ENCODE results near the gene RFC3. TPM values are rescaled to one million over a fixed set of nuclear protein-coding genes. Genes with fewer than 3 reads are reported as not detected.

The RFC3 gene
- total RNA-seq, 1 experiment from 2014 or later = 19.0 TPM

DNA sequence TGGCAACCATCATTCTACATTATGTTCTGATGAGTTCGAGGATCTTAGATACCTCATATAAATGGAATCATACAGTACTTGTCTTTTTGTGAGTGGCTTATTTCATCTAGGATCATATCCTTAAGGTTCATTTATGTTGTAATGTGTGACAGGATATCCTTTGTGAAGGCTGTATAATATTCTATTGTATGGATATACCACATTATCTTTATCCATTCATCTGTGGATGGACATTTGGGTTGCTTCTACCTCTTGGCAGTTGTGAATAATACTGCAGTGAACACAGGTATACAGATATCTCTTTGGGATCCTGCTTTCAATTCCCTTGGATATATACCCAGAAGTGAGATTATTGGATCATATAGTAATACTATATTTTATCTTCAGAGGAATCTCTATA, 33.2 kb upstream of the RFC3 start:
- no TSS peak for BruUV-seq (replicated peaks)
- ATAC-seq (no peak), DNase-seq (ENCODE audit: low read depth, low spot score) (no peak)
- no peaks in the 10 kb centered on the region for H3K36me3 ChIP-seq (ENCODE audit: control insufficient read depth, insufficient read depth, low read length)
- intact Hi-C loops (cut with micrococcal nuclease; ENCODE audit: unreplicated experiment) (no loop called here), in situ Hi-C loops (cut with HindIII; ENCODE audit: low pct_unique_long_range_greater_than_20kb, low sequenced_read_pairs) (no loop called here)
- TF ChIP-seq TCF7L2 (IDR thresholded peaks at IDR 0.05; ENCODE audit: low read depth, low read length) = no peak
- no peak for TF ChIP-seq CTCF (IDR thresholded peaks at IDR 0.05)
- no peak overlapping the region for H3K27ac ChIP-seq (ENCODE audit: low read length)
- no peaks in the 10 kb centered on the region for H3K27me3 ChIP-seq (ENCODE audit: control insufficient read depth, insufficient read depth, low read length)
- CTCF ChIA-PET = no interaction called here
- POLR2A ChIA-PET = no interaction called here
- H3K4me3 ChIP-seq (ENCODE audit: low read depth in 2 of 2, low read length in 2 of 2) = no peak overlapping the region
- H3K4me1 ChIP-seq (ENCODE audit: control insufficient read depth, insufficient read depth, low read length) = no peaks in the 10 kb centered on the region; the same call in 1 of the 2 replicates
- no peaks in the 10 kb centered on the region for H3K9me3 ChIP-seq (ENCODE audit: control insufficient read depth, insufficient read depth, low read depth, low read length)

- CTCF ChIA-PET = no interaction called here
- DNase-seq (ENCODE audit: low read depth, low spot score) = no peak
- H3K27ac ChIP-seq (ENCODE audit: low read length) = no peak overlapping the region
- no peaks in the 10 kb centered on the region; the same call in 1 of the 2 replicates for H3K4me1 ChIP-seq (ENCODE audit: control insufficient read depth, insufficient read depth, low read length)
- no TSS peak for BruUV-seq (replicated peaks)
- in situ Hi-C loops (cut with HindIII; ENCODE audit: low pct_unique_long_range_greater_than_20kb, low sequenced_read_pairs) = no loop called here
- intact Hi-C loops (cut with micrococcal nuclease; ENCODE audit: unreplicated experiment) = no loop called here
- no peaks in the 10 kb centered on the region for H3K9me3 ChIP-seq (ENCODE audit: control insufficient read depth, insufficient read depth, low read depth, low read length)
- no peak for ATAC-seq
- POLR2A ChIA-PET = no interaction called here
- no peaks in the 10 kb centered on the region for H3K27me3 ChIP-seq (ENCODE audit: control insufficient read depth, insufficient read depth, low read length)
- H3K4me3 ChIP-seq (ENCODE audit: low read depth in 2 of 2, low read length in 2 of 2) = no peak overlapping the region
- no peak for TF ChIP-seq POLR2AphosphoS5 (IDR thresholded peaks at IDR 0.05; ENCODE audit: low read depth, low read length)
- TF ChIP-seq TCF7L2 (IDR thresholded peaks at IDR 0.05; ENCODE audit: low read depth, low read length) = no peak
- no peak for TF ChIP-seq SIN3A (IDR thresholded peaks at IDR 0.05; ENCODE audit: borderline replicate concordance, insufficient read depth, low read depth, low read length)
- H3K36me3 ChIP-seq (ENCODE audit: control insufficient read depth, insufficient read depth, low read length) = no peaks in the 10 kb centered on the region
These were observed 32.6 kb upstream of the RFC3 start for GRCh38 chr13:33785384-33785783.

GRCh38 chr13:33787051-33787591, 30.8 kb upstream of the RFC3 start:
- peak; percentile 69; the same call in 1 of the 2 replicates for ATAC-seq
- no TSS peak for BruUV-seq (replicated peaks)
- DNase-seq (ENCODE audit: low read depth, low spot score) = no peak
- Histone ChIP-seq H3K36me3 (ENCODE audit: control insufficient read depth, insufficient read depth, low read length) (no peaks in the 10 kb centered on the region), H3K27me3 (ENCODE audit: control insufficient read depth, insufficient read depth, low read length) (no peaks in the 10 kb centered on the region), H3K4me3 (ENCODE audit: low read depth in 2 of 2, low read length in 2 of 2) (peak overlapping the region; percentile 51 to 69), H3K27ac (ENCODE audit: low read length) (peak overlapping the region; percentile 54; the same call in 1 of the 2 replicates), H3K4me1 (ENCODE audit: control insufficient read depth, insufficient read depth, low read length) (no peaks in the 10 kb centered on the region; the same call in 1 of the 2 replicates), H3K9me3 (ENCODE audit: control insufficient read depth, insufficient read depth, low read depth, low read length) (no peaks in the 10 kb centered on the region)
- ChIA-PET POLR2A (no interaction called here), CTCF (interaction anchor here (0.8 kb wide), 1 partner anchor 63 kb away, joined by 5 read pairs; no protein-coding TSS in a partner anchor)
- in situ Hi-C loops (cut with HindIII; ENCODE audit: low pct_unique_long_range_greater_than_20kb, low sequenced_read_pairs) = no loop called here
- TF ChIP-seq POLR2AphosphoS5 (IDR thresholded peaks at IDR 0.05; ENCODE audit: low read depth, low read length) (no peak), REST (IDR thresholded peaks at IDR 0.05; ENCODE audit: insufficient read depth in 1 of 2, low read depth in 2 of 2, low read length in 1 of 2) (no peak), CTCF (IDR thresholded peaks at IDR 0.05) (no peak), SIN3A (IDR thresholded peaks at IDR 0.05; ENCODE audit: borderline replicate concordance, insufficient read depth, low read depth, low read length) (no peak), TCF7L2 (IDR thresholded peaks at IDR 0.05; ENCODE audit: low read depth, low read length) (no peak)
- intact Hi-C loops (cut with micrococcal nuclease; ENCODE audit: unreplicated experiment) = no loop called here

Data from Panc1 (cell line).